ENCODE measurements around the gene DLGAP4. TPM values are rescaled to one million over a fixed set of nuclear protein-coding genes. Genes with fewer than 3 reads are reported as not detected.

Gene DLGAP4
- total and polyA plus RNA-seq, 10 of the 15 experiments (the other 5 are each of a cell fraction or from before 2014, with no cell fraction given) = 0.42 to 43.3 (median 19.0) TPM

- DNase-seq (ENCODE audit: low read depth, low spot score) (no peak), FAIRE-seq (no peak), ATAC-seq (no peak)
- Histone ChIP-seq H3K27ac (ENCODE audit: control insufficient read depth, insufficient read depth) (no peak overlapping the region), H2AFZ (ENCODE audit: control insufficient read depth, low read depth, low read length) (no peak overlapping the region), H4K20me1 (ENCODE audit: control insufficient read depth, insufficient read depth) (no peaks in the 10 kb centered on the region; the same call in 1 of the 2 replicates), H3K36me3 (ENCODE audit: control insufficient read depth in 2 of 2, insufficient read depth in 2 of 2, low read length in 1 of 2) (no peaks in the 10 kb centered on the region), H3K4me1 (ENCODE audit: control insufficient read depth, insufficient read depth, low read length) (no peaks in the 10 kb centered on the region), H3K9me3 (replicated peaks; ENCODE audit: control insufficient read depth, insufficient read depth, low read length) (no peaks in the 10 kb centered on the region), H3K4me3 (no peak overlapping the region), H3K27me3 (replicated peaks in 1 of 2; ENCODE audit: control insufficient read depth in 2 of 2, insufficient read depth in 2 of 2, low read length in 1 of 2) (no peaks in the 10 kb centered on the region), H3K4me2 (ENCODE audit: control insufficient read depth, insufficient read depth) (no peak overlapping the region), H3K79me2 (ENCODE audit: control insufficient read depth, insufficient read depth, low read length) (no peaks in the 10 kb centered on the region), H3K9ac (ENCODE audit: control insufficient read depth, insufficient read depth, low read length) (no peak overlapping the region)
- no TSS peak for BruUV-seq (replicated peaks)
- 40% methylated on average over 3 of the region's 3 CpGs for WGBS (ENCODE audit: insufficient coverage, insufficient replicate concordance, low lambda C conversion rate, missing lambda C conversion rate)
- RAD21 ChIA-PET (ENCODE audit: unreplicated experiment) = no interaction called here
- POLR2A ChIA-PET = no interaction called here
- in situ Hi-C loops (cut with MboI) (no loop called here), intact Hi-C loops (cut with micrococcal nuclease; ENCODE audit: unreplicated experiment) (no loop called here)
- SMC1A ChIA-PET (ENCODE audit: uncharacterized antibody, unreplicated experiment) = no interaction called here
- CTCF ChIA-PET = no interaction called here
- TF ChIP-seq ZNF274 (IDR thresholded peaks at IDR 0.05; ENCODE audit: insufficient read depth, insufficient read length) (no peak), ZNF592 (IDR thresholded peaks at IDR 0.05) (no peak), ZBTB4 (CRISPR knock-in tag; IDR thresholded peaks at IDR 0.05) (no peak), ZNF207 (IDR thresholded peaks at IDR 0.05; ENCODE audit: borderline replicate concordance) (no peak), NFYA (IDR thresholded peaks at IDR 0.05; ENCODE audit: borderline replicate concordance, low read depth, low read length) (no peak), SRF (IDR thresholded peaks at IDR 0.05; ENCODE audit: low read depth in 2 of 2, low read length in 2 of 2) (no peak), SREBF1 (IDR thresholded peaks at IDR 0.05; ENCODE audit: low read length) (no peak), JUND (IDR thresholded peaks at IDR 0.05; ENCODE audit: low read depth, low read length) (no peak), ZZZ3 (IDR thresholded peaks at IDR 0.05; ENCODE audit: control insufficient read depth, insufficient read length, low read depth) (no peak)
- TF ChIP-seq, protein P1, sequence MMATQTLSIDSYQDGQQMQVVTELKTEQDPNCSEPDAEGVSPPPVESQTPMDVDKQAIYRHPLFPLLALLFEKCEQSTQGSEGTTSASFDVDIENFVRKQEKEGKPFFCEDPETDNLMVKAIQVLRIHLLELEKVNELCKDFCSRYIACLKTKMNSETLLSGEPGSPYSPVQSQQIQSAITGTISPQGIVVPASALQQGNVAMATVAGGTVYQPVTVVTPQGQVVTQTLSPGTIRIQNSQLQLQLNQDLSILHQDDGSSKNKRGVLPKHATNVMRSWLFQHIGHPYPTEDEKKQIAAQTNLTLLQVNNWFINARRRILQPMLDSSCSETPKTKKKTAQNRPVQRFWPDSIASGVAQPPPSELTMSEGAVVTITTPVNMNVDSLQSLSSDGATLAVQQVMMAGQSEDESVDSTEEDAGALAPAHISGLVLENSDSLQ (IDR thresholded peaks at IDR 0.05) = no peak
Measured at GRCh38 chr20:36346256-36346655, 40.1 kb downstream of the DLGAP4 start.

Measured in GM12878 (cell line).